Astrocyte of the spinal cord (primary cell): ENCODE measurements around the gene ZNF692.
A peak's percentile ranks its signal among the peaks of the same experiment; 100 is the strongest.

Experiments used
- DNase-seq: peaks from one replicate; pipeline ENCODE4 v3.0.0; 2011; ENCODE audit warnings: low read depth, low spot score
- H3K4me3 ChIP-seq: 2 replicates; pipeline ENCODE4 v1.5.1; 2011; ENCODE audit warnings: low read depth, mild to moderate bottlenecking, low read length, moderate library complexity
- in situ Hi-C: cut with HindIII; loops from 2 replicates; pipeline ENCODE4 v1.10.0; 2017; ENCODE audit warnings: low sequenced_read_pairs
- TF ChIP-seq, protein P1 (sequence below): IDR thresholded peaks from 2 replicates; pipeline ENCODE4 v1.5.1; 2012; ENCODE audit warnings: low read depth, mild to moderate bottlenecking, low read length, inconsistent platforms

Gene ZNF692

DNA sequence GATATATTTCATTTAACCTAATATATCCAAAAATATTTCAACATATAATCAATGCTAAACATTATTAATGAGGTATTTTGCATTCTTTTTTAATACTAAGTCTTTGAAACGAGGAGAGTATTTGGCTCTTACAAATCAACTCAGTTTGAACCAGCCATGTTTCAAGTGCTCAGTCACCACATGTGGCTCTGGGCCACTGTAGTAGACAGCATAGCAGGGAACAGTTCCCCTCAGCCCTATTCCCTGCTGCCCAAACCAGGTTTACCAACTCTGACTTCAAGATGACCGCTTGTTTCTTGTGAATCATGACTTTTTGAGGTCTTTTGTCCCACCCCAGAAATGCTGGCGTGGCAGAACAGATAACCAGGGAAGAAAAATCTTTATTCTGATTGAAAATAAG is 15.2 kb downstream of the ZNF692 start:
- TF ChIP-seq, protein P1, sequence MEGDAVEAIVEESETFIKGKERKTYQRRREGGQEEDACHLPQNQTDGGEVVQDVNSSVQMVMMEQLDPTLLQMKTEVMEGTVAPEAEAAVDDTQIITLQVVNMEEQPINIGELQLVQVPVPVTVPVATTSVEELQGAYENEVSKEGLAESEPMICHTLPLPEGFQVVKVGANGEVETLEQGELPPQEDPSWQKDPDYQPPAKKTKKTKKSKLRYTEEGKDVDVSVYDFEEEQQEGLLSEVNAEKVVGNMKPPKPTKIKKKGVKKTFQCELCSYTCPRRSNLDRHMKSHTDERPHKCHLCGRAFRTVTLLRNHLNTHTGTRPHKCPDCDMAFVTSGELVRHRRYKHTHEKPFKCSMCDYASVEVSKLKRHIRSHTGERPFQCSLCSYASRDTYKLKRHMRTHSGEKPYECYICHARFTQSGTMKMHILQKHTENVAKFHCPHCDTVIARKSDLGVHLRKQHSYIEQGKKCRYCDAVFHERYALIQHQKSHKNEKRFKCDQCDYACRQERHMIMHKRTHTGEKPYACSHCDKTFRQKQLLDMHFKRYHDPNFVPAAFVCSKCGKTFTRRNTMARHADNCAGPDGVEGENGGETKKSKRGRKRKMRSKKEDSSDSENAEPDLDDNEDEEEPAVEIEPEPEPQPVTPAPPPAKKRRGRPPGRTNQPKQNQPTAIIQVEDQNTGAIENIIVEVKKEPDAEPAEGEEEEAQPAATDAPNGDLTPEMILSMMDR, result no peak
- no peak overlapping the region for H3K4me3 ChIP-seq
- in situ Hi-C loops, result no loop called here
- DNase-seq, result no peak

DNA sequence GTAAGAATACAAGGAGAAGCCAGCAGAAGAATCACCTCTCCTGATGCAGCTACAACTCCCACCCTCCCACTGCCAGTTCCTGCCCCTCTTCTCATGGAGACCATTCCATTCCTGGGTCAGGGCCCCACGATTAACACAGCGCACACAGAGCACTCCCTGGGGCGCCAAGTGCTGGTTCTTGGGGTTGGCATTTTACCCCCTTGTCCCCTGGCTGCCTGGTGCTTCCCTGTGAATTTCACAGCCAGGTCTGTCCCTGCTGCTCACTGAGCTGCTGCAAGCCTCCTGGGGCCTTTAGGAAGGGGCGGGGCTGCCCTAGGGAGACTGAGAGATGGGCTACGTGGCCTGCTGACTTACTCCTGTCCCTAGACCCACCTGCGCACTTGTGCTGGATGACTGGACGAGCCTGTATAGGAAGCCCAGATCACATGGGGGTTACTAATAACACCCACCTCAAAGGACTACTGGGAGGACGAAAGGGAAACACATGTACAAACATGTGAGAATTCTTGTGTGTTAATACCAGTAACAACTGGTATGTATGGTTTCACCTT is 16.0 kb downstream of the ZNF692 start:
- TF ChIP-seq, protein P1, result no peak
- DNase-seq, result no peak
- no peak overlapping the region for H3K4me3 ChIP-seq
- in situ Hi-C loops, result no loop called here

DNA sequence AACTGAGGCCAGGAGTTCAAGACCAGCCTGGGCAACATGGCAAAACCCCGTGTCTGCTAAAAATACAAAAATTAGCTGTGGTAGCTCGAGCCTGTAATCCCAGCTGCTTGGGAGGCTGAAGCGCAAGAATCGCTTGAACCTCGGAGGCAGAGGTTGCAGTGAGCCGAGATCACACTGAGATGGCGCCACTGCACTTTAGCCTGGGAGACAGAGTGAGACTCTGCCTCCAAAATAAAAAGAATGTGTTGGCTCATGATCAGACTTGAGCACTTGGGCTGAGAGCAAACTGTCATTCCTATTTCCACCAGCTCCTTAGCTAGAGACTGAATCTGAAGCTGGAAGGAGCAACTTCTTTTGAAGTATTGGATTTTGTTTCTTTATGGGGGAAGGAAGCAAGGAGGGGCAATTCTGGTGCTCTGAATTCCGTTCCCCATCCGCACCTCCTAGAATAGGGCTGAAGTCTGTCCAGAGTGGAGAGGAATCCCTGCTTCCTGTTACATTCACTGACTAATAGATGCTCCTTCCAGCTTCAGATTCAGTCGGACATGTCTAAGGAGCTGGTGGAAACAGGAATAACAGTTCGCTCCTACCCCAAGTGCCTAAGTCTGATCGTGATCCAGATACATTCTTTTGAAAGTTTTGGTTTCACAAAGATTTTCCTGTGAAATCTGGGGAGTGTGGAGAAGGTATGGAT is 17.0 kb downstream of the ZNF692 start:
- peak; percentile 43 for DNase-seq
- in situ Hi-C loops, result no loop called here
- TF ChIP-seq, protein P1, result peak; percentile 62
- H3K4me3 ChIP-seq, result no peak overlapping the region

DNA sequence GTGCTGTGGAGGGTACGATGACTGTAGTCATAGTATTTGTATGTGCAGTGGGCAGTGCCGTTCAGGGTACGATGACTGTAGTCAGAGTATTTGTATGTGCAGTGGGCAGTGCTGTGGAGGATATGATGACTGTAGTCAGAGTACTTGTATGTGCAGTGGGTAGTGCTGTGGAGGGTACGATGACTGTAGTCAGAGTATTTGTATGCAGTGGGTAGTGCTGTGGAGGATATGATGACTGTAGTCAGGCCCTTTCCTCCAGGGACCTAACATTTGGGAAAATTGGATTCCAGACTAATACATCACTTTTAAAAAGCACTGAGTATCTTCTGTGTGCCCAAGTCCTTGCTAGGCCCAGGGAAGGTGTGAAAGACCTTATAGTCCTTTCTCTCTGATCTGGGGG is 17.9 kb downstream of the ZNF692 start:
- in situ Hi-C loops, result no loop called here
- TF ChIP-seq, protein P1, result no peak
- DNase-seq, result no peak
- no peak overlapping the region for H3K4me3 ChIP-seq

DNA sequence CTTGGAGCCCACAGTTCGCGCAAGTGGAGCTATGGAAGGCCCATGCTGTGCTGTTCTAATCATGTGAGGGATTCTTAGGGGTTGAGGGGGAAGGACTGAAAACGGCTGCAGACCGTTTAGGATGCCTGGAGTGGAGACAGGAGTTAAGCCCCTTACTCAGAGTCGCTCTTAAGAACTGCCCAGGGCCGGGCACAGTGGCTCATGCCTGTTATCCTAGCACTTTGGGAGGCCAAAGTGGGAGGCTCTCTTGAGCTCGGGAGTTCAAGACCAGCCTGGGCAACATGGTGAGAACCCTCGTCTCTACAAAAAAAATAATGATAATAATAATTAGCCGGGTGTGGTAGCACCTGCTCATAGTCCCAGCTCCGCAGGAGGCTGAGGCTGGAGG is 19.7 kb downstream of the ZNF692 start:
- DNase-seq, result no peak
- peak overlapping the region; percentile 71 for H3K4me3 ChIP-seq
- TF ChIP-seq, protein P1, result no peak
- in situ Hi-C loops, result no loop called here

DNA sequence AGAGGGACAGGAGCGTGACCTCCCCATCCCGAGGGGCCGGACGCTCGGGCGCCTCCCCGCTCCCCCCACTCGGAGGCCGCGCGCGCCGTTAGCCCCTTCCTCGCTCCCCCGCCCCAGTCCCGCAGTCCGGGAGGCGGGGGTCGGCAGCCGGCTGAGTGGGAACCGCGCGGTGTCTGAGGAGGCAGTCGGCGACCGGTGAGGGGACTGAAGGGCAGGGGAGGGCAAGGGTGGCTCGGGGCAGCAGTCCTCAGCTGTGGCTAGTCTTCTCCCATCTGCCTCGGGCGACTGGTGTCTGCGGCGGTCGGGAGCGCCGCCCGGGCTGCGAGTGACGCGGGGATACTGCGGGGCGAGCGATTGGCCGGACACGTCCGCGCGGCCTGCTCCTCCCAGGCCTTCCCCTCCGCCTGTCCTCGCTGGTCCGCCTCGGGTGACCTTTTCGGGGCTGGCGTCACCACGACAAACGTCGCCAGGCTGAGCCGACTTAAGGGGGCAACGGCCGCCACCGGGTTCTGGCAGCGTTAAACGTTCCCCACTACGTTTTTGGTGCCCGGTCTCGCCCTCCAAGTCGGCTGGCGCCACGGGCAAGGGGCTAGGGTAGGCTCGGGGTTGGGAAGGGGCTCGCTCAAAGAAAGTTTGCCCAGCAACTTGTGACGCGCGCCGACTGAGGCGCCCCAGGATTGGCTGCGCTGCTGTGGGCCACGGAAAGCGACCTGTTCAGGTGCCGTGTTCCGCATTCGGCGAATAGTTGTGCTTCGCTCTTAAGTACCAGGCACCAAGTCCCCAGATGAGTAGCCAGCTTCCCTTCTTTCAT is 20.3 kb downstream of the ZNF692 start:
- peak; percentile 88 for DNase-seq
- in situ Hi-C loops, result no loop called here
- peak overlapping the region; percentile 71 for H3K4me3 ChIP-seq
- TF ChIP-seq, protein P1, result no peak
